NB4 (cell line): Measurements from ENCODE around the gene SKOR1.

ENCODE experiments used
- CTCF ChIP-seq: IDR thresholded peaks from one replicate; pipeline ENCODE4 v1.5.1; 2012; ENCODE audit warnings: low read depth, low read length
- MAX ChIP-seq: IDR thresholded peaks from 2 replicates; pipeline ENCODE4 v1.6.1; 2011; ENCODE audit warnings: low read depth, low read length
- MYC ChIP-seq: IDR thresholded peaks from 2 replicates; pipeline ENCODE4 v1.6.1; 2011; ENCODE audit warnings: low read depth, low read length
- POLR2A ChIP-seq: IDR thresholded peaks from 2 replicates; pipeline ENCODE4 v1.6.1; 2011; ENCODE audit warnings: mild to moderate bottlenecking; ENCODE audit not compliant: insufficient read length; ENCODE audit errors: extremely low read depth

GRCh38 chr15:67832031-67832551 lies 6.8 kb downstream of the SKOR1 start:
- TF ChIP-seq POLR2A (no peak), CTCF (peak; percentile 41), MAX (no peak), MYC (no peak)
